Measurements from ENCODE around the gene TRIM66. TPM values are rescaled to one million over a fixed set of nuclear protein-coding genes. Genes with fewer than 3 reads are reported as not detected.

The TRIM66 gene
- total RNA-seq, 4 donors from 2014 or later, result 3.3 to 13.0 (median 6.2) TPM

DNA sequence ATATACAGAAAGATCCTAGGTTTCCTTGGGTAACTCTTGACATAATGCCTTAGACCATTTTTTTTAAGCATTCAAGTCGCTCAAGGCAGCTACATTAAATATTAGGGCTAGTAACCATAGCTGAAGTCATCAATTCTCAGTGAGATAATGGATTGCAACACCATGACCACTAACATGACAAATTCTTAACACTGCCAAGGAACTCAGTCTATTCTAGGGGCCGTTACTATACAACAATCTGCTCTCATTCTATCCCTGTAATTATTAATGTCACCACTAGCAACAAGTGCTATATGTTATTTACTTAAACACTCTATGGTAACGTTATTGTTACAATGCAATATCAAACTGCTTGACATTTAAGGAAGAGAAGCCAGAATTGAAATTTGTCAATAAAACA is 85.3 kb downstream of the TRIM66 start:
- intact Hi-C loops (cut with DNase I; ENCODE audit: low total_unique reads), result no loop called here
- TF ChIP-seq, protein P1, sequence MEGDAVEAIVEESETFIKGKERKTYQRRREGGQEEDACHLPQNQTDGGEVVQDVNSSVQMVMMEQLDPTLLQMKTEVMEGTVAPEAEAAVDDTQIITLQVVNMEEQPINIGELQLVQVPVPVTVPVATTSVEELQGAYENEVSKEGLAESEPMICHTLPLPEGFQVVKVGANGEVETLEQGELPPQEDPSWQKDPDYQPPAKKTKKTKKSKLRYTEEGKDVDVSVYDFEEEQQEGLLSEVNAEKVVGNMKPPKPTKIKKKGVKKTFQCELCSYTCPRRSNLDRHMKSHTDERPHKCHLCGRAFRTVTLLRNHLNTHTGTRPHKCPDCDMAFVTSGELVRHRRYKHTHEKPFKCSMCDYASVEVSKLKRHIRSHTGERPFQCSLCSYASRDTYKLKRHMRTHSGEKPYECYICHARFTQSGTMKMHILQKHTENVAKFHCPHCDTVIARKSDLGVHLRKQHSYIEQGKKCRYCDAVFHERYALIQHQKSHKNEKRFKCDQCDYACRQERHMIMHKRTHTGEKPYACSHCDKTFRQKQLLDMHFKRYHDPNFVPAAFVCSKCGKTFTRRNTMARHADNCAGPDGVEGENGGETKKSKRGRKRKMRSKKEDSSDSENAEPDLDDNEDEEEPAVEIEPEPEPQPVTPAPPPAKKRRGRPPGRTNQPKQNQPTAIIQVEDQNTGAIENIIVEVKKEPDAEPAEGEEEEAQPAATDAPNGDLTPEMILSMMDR (IDR thresholded peaks at IDR 0.05), result no peak
- TF ChIP-seq POLR2A (IDR thresholded peaks at IDR 0.05), result no peak
- DNase-seq (ENCODE audit: low spot score in 2 of 2), result no peak
- 38 to 47% methylated on average over 3 of the region's 3 CpGs for WGBS, 2 donors
- H3K4me3 ChIP-seq (ENCODE audit: low read depth, poor library complexity, severe bottlenecking), result no peak overlapping the region

DNA sequence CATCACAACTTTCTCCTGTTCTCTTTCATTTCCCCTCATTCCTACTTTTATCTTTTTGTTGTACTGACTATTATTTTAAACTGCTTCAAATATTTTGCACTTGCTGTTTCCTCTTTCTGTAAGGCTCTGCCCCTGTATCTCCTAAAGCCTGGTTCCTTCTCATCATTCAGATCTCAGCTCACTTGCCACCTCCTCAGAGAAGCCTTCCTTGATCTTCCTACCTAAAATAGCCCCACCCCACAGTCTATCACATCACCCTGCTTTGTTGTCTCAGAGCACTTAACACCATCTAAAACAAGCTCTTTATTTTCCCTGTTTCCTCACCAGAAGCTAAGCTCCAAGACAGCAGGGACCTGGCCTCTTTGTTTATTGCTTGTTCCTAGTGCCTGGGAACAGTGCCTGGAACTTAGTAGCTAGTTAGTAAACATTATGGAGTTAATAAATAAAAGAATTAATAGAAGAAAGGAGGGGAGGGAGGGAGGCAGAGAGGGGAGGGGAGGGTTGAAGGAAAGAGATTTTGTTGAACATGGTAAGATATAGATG is 85.9 kb downstream of the TRIM66 start:
- no peak for DNase-seq (ENCODE audit: low spot score in 2 of 2)
- no peak for TF ChIP-seq POLR2A (IDR thresholded peaks at IDR 0.05)
- TF ChIP-seq, protein P1 (IDR thresholded peaks at IDR 0.05), result no peak
- intact Hi-C loops (cut with DNase I; ENCODE audit: low total_unique reads), result no loop called here
- H3K4me3 ChIP-seq (ENCODE audit: low read depth, poor library complexity, severe bottlenecking), result no peak overlapping the region

DNA sequence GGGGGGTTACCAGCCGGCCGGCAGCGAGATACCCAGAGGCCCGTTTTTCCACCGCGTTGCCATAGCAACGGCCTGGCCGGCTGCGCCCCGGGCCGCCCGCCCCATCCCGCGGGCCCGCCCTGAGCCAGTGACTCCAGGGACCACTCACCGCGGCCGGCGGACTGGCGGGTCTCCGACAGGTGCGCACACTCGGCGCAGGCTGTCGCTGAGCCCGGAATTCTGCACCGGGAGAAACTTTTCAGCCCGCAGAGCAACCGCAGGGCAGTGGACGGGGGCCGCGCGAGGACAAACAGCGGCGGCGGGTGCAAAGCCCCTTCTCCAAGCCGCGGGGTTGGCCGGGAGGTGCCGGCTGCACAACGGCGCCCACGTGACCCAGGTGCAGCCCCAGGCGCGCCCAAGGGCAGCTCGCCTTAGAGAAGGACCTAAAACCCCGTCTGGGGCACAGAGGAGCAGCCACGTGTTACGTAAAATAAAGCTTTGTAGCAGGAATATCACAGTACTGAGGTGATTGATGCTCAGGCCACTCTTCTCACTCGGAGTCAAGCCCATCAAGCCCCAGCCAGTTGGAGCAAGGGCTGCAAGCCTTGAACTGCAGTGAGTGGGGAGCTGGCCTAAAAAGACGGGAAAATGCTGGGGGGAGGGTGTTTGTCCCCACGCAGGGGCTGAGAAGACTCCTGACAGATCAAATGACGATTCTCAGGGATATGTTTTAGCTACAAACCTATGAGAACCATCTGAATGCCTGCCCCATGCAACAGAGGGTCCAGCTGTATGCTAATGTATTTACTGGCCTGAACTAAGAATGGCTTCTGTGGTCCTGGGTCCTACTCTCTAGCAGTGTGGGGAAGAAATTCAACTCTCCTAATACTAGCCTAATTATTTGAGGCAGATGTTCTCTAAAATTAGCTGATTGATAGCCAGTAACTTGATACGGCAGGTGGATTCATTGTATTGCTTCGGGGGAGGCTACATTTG is 88.2 kb downstream of the TRIM66 start, which contains the start of gene STK33:
Gene STK33, minus strand, starts transcription at position 294 of the 975 bp plus-strand sequence. CDS start 119,323 bp downstream, outside the sequence.
- no peak for DNase-seq (ENCODE audit: low spot score in 2 of 2)
- intact Hi-C loops (cut with DNase I; ENCODE audit: low total_unique reads), result no loop called here
- H3K4me3 ChIP-seq (ENCODE audit: low read depth, poor library complexity, severe bottlenecking), result peak within 1 kb of the TSS; percentile 19
- WGBS, 2 donors, result 14 to 18% methylated on average over 22 to 35 of the region's 55 CpGs
- no peak for TF ChIP-seq POLR2A (IDR thresholded peaks at IDR 0.05)
- TF ChIP-seq, protein P1 (IDR thresholded peaks at IDR 0.05), result no peak

GRCh38 chr11:8593455-8593854 is 89.0 kb downstream of the TRIM66 start:
- 32 to 38% methylated on average over 7 of the region's 7 CpGs for WGBS, 2 donors

DNA sequence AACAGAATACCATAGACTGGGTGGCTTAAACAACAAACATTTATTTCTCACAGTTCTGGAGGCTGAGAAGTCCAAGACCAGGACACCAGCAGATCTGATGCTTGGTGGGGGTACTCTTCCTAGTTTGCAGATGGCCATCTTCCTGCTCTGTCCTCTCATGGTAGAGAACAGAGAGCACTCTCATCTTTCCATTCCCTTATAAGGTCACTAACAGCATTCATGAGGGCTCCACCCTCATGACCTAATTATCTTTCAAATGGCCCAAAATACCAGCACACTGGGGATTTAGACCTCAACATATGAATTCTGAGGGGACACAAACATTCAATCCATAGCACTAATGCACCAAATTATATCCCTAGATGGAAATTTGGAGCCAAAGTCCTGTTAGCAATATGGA is 94.5 kb downstream of the TRIM66 start:
- no peak overlapping the region for H3K4me3 ChIP-seq (ENCODE audit: low read depth, poor library complexity, severe bottlenecking)
- TF ChIP-seq, protein P1 (IDR thresholded peaks at IDR 0.05), result no peak
- no peak for TF ChIP-seq POLR2A (IDR thresholded peaks at IDR 0.05)
- intact Hi-C loops (cut with DNase I; ENCODE audit: low total_unique reads), result no loop called here
- no peak for DNase-seq (ENCODE audit: low spot score in 2 of 2)

More at GRCh38 chr11:8593455-8593854, 89.0 kb downstream of the TRIM66 start:
- H3K4me3 ChIP-seq (ENCODE audit: low read depth, poor library complexity, severe bottlenecking), result no peak overlapping the region
- TF ChIP-seq, protein P1 (IDR thresholded peaks at IDR 0.05), result no peak
- TF ChIP-seq POLR2A (IDR thresholded peaks at IDR 0.05), result no peak
- DNase-seq (ENCODE audit: low spot score in 2 of 2), result no peak
- intact Hi-C loops (cut with DNase I; ENCODE audit: low total_unique reads), result no loop called here
